ENCODE results near the gene WDFY4. TPM values are rescaled to one million over a fixed set of nuclear protein-coding genes. Genes with fewer than 3 reads are reported as not detected.

WDFY4 gene
- total RNA-seq, 6 donors from 2014 or later: 10.1 to 48.9 (median 32.1) TPM

DNA sequence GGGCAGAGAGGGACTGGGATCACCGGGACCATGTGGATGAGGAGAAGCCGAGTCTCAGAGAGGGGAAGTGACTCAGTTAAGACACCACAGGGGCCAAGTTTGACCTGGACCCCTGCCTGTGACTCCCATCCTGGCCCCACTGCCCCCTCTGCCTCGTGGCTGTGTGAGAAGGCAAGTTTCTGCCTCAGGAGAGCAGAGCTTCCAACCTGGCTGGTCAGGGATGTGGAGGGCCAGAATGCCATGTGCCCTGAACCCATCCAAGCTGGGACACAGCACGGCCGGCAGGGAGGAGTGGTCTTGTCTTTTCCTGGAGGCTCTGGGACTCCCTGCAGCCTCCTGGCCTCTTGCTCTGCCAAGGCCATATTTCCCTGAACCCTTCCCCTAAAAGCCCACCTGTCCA is 19.5 kb downstream of the WDFY4 start:
- TF ChIP-seq POLR2AphosphoS5 (IDR thresholded peaks at IDR 0.05): no peak
- no peak for TF ChIP-seq EP300 (IDR thresholded peaks at IDR 0.05)
- TF ChIP-seq, protein P1, sequence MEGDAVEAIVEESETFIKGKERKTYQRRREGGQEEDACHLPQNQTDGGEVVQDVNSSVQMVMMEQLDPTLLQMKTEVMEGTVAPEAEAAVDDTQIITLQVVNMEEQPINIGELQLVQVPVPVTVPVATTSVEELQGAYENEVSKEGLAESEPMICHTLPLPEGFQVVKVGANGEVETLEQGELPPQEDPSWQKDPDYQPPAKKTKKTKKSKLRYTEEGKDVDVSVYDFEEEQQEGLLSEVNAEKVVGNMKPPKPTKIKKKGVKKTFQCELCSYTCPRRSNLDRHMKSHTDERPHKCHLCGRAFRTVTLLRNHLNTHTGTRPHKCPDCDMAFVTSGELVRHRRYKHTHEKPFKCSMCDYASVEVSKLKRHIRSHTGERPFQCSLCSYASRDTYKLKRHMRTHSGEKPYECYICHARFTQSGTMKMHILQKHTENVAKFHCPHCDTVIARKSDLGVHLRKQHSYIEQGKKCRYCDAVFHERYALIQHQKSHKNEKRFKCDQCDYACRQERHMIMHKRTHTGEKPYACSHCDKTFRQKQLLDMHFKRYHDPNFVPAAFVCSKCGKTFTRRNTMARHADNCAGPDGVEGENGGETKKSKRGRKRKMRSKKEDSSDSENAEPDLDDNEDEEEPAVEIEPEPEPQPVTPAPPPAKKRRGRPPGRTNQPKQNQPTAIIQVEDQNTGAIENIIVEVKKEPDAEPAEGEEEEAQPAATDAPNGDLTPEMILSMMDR (IDR thresholded peaks at IDR 0.05): no peak
- Histone ChIP-seq H3K9me3 (no peaks in the 10 kb centered on the region), H3K27ac (no peak overlapping the region), H3K27me3 (no peaks in the 10 kb centered on the region), H3K4me1 (peaks cover 0 to 5% (median 4%) of the 10 kb centered on the region in 4 donors), H3K4me3 (no peak overlapping the region), H3K36me3 (no peaks in the 10 kb centered on the region)
- no peak for DNase-seq
- no peak for ATAC-seq (ENCODE audit: low FRiP score in 2 of 2)
- 55 to 83% methylated on average over 2 to 5 of the region's 5 CpGs for WGBS, 2 donors

DNA sequence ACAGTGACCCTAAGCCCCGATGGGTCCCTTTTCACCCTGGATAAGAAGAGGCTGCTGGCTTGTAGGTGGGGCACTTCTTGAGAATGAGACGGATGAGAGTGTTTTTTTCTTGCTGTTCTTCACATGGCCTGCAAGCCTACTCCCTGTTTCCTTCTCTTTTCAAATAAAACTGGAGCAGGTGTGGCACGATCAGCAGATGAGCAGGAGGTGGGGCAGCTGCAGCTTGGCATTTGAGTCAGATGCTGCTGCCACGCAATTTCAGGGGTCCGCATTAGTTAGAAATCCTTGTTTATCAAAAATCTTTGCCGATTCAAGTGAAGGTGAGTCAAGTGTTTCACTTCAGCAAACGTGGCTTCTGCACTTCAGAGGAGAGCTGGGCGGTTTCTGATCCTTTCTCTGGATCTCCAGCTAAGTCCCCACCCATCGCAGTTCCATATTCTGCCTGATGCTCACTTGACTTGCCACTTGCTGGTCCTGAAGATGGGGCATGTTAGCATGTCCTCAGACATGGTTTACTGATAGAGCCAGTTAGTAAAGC is 20.8 kb downstream of the WDFY4 start:
- Histone ChIP-seq H3K4me3 (no peak overlapping the region), H3K36me3 (no peaks in the 10 kb centered on the region), H3K27me3 (no peaks in the 10 kb centered on the region), H3K4me1 (peaks cover 0 to 5% (median 4%) of the 10 kb centered on the region in 4 donors), H3K27ac (no peak overlapping the region), H3K9me3 (no peaks in the 10 kb centered on the region)
- no peak for TF ChIP-seq EP300 (IDR thresholded peaks at IDR 0.05)
- TF ChIP-seq POLR2A (IDR thresholded peaks at IDR 0.05): no peak
- TF ChIP-seq, protein P1 (IDR thresholded peaks at IDR 0.05): no peak
- no peak for TF ChIP-seq POLR2AphosphoS5 (IDR thresholded peaks at IDR 0.05)
- ATAC-seq (ENCODE audit: low FRiP score in 2 of 2) (no peak), DNase-seq (no peak)
- 62 to 68% methylated on average over 9 of the region's 9 CpGs for WGBS, 2 donors

DNA sequence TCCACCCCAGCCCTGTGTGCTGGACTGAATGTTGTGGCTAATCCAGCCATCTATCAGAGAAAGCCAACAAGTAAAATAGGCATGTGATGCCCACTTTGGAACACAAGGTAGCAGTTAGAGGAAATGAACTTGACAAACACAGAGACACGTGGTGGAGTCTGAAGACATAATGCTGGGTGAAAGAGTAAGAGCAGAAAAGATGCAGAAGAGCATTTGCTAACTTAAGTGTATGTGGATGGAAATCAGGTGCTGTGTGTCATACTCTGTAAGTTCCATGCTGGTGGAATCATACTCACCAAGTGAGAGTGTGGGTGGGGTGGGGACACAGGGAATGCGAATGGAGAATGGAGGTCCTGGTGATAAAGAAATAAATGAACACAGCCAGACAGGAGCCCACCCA is 22.8 kb downstream of the WDFY4 start:
- Histone ChIP-seq H3K36me3 (no peaks in the 10 kb centered on the region), H3K27ac (no peak overlapping the region), H3K27me3 (no peaks in the 10 kb centered on the region), H3K4me3 (no peak overlapping the region), H3K4me1 (peaks cover 0 to 5% (median 4%) of the 10 kb centered on the region in 4 donors), H3K9me3 (no peaks in the 10 kb centered on the region)
- ATAC-seq (ENCODE audit: low FRiP score in 2 of 2) (peak in 1 of 2 donors; percentile 21), DNase-seq (no peak)
- 18 to 52% methylated on average over 2 of the region's 2 CpGs for WGBS, 2 donors
- TF ChIP-seq EP300 (IDR thresholded peaks at IDR 0.05) (no peak), POLR2AphosphoS5 (IDR thresholded peaks at IDR 0.05) (no peak), POLR2A (IDR thresholded peaks at IDR 0.05) (no peak)
- TF ChIP-seq, protein P1 (IDR thresholded peaks at IDR 0.05): no peak

DNA sequence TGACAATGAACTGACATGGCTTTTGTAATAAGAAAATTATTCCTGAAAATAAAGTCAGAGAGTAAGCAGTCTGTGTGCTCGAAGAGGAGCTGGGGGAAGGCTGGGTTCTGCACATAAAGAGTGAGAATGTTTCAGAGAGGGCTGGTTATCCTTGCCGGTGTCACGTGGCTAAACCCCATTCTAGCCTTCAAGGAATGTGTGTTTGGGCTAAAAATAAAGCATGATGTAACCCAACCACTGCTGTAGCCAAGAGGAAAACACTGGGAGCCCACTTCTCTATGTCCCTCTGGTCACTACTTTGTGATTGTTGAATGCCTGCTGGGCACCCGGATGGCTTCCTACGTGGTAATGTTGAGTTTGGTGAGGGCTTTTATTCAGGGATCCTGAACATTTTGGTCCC is 23.5 kb downstream of the WDFY4 start:
- no peaks in the 10 kb centered on the region for H3K27me3 ChIP-seq
- TF ChIP-seq EP300 (IDR thresholded peaks at IDR 0.05): no peak
- no peak for TF ChIP-seq POLR2AphosphoS5 (IDR thresholded peaks at IDR 0.05)
- no peak overlapping the region for H3K27ac ChIP-seq
- H3K4me1 ChIP-seq: peaks cover 0 to 5% (median 4%) of the 10 kb centered on the region in 4 donors
- DNase-seq (no peak), ATAC-seq (ENCODE audit: low FRiP score in 2 of 2) (peak in 1 of 2 donors; percentile 62)
- no peaks in the 10 kb centered on the region for H3K36me3 ChIP-seq
- no peaks in the 10 kb centered on the region for H3K9me3 ChIP-seq
- WGBS, 2 donors: 33 to 61% methylated on average over 5 of the region's 5 CpGs
- H3K4me3 ChIP-seq: no peak overlapping the region

DNA sequence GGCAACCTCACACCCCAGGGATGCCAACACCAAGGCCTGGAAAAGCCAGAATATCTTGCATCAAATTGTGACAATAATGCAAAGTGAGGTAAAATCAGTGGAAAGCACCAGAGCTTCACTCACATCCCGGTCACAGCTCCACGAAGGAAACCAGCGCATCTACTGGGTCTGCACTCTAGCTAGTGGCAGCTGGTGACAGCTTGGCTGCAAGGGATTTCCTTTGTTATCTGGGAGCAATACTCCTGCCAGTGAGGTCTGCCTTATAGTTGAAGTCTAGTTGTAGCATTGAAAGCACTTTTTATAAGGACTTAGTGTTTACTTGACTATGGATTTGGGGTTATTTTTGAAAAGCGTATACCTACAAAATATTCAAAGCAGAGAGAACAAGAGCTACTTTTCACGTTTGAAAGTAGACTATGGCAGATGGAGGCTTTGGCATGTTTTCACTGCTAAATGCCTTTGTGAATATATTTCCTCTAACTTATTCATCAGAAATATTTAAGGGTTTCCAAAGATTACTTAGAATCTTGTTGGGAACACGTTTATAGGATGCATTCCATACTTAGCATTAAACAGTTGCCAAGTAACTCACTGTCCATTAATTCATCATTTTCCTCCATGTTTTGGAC is 26.1 kb downstream of the WDFY4 start:
- ATAC-seq (ENCODE audit: low FRiP score in 2 of 2): no peak
- Histone ChIP-seq H3K9me3 (peaks cover 0 to 6% (median 0%) of the 10 kb centered on the region in 4 donors), H3K27ac (no peak overlapping the region), H3K36me3 (no peaks in the 10 kb centered on the region), H3K27me3 (no peaks in the 10 kb centered on the region), H3K4me3 (no peak overlapping the region), H3K4me1 (peaks cover 0 to 10% (median 4%) of the 10 kb centered on the region in 4 donors)
- no peak for DNase-seq
- no peak for TF ChIP-seq POLR2AphosphoS5 (IDR thresholded peaks at IDR 0.05)
- no peak for TF ChIP-seq POLR2A (IDR thresholded peaks at IDR 0.05)
- TF ChIP-seq, protein P1 (IDR thresholded peaks at IDR 0.05): no peak
- no peak for TF ChIP-seq EP300 (IDR thresholded peaks at IDR 0.05)
- 79 to 82% methylated on average over 6 of the region's 6 CpGs for WGBS, 2 donors
